ENCODE measurements around the gene C12orf75.

DNA sequence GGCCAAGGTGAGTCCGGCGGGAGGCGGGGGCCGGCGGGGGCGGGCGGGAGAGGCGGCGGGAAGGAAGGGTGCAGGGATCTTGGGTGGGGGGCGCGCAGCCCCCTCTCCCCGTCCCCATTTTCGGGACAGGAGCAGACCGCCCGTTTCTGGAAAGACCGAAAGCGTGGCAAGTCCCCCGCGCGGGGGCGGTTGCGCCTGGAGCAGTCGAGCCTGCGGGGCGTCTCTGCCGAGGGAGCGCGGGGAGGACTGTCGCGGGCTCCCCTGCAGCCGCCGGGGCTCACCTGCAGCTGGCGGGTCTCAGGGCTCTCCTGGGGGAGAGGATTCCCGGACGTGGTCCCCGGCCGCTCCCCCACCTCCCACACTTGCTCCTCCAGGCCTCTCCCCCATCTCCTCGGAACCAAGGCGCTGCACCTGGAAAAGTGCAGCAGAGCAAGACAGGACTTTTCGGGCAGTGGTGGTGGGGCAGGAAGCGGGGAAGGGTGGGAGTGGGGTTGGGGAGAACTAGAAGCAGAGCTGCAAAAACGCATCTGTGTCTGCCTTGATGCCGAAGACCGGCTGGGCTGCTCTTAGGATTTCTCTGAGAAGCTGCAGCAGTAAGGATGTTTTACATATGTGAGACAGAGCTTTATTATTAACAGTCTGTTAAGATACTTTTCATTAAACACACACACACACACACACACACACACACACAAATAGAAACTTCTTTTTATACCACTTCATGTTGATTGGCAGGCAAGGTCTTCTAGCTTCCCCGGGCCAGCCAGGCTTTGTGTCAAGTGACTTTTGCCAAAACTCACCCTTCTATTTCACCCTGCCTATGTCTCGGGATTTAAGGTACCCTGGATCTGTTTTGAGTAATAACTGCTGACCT, 677 bp downstream of the C12orf75 start:
- TF ChIP-seq, protein P1, sequence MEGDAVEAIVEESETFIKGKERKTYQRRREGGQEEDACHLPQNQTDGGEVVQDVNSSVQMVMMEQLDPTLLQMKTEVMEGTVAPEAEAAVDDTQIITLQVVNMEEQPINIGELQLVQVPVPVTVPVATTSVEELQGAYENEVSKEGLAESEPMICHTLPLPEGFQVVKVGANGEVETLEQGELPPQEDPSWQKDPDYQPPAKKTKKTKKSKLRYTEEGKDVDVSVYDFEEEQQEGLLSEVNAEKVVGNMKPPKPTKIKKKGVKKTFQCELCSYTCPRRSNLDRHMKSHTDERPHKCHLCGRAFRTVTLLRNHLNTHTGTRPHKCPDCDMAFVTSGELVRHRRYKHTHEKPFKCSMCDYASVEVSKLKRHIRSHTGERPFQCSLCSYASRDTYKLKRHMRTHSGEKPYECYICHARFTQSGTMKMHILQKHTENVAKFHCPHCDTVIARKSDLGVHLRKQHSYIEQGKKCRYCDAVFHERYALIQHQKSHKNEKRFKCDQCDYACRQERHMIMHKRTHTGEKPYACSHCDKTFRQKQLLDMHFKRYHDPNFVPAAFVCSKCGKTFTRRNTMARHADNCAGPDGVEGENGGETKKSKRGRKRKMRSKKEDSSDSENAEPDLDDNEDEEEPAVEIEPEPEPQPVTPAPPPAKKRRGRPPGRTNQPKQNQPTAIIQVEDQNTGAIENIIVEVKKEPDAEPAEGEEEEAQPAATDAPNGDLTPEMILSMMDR (IDR thresholded peaks at IDR 0.05), result no peak
- no peak for TF ChIP-seq POLR2A (IDR thresholded peaks at IDR 0.05)
